Mesothelial cell of epicardium (in vitro differentiated cells): ENCODE data around the gene FOXB2. TPM values are rescaled to one million over a fixed set of nuclear protein-coding genes. Genes with fewer than 3 reads are reported as not detected.

Source experiments
- DNase-seq, 2 experiments: peaks; one replicate each; pipeline ENCODE4 v3.0.0; 2021; ENCODE audit warnings: low spot score in 2 of 2; ENCODE audit not compliant: unreplicated experiment in 2 of 2
- H3K27ac Mint-ChIP-seq: 2 replicates; pipeline ENCODE4 v1.8.0; 2021; ENCODE audit warnings: mixed read lengths
- H3K27me3 Mint-ChIP-seq: 2 replicates; pipeline ENCODE4 v1.8.0; 2021; ENCODE audit warnings: low read depth, mixed read lengths
- H3K36me3 Mint-ChIP-seq: 2 replicates; pipeline ENCODE4 v1.8.0; 2021; ENCODE audit warnings: mixed read lengths
- H3K4me1 Mint-ChIP-seq: 2 replicates; pipeline ENCODE4 v1.8.0; 2021; ENCODE audit warnings: mixed read lengths
- H3K4me3 Mint-ChIP-seq: 2 replicates; pipeline ENCODE4 v1.8.0; 2021; ENCODE audit warnings: mild to moderate bottlenecking, moderate library complexity, mixed read lengths
- H3K9me3 Mint-ChIP-seq: 2 replicates; pipeline ENCODE4 v1.8.0; 2021; ENCODE audit warnings: mixed read lengths
- total RNA-seq: library from RNA; stranded (reverse); gene quantifications from 3 replicates; pipeline ENCODE4 v1.2.1, GENCODE V29; 2021
- TF ChIP-seq, protein P1 (sequence below): fragments of 200-600 bp; sonication (generic); IDR thresholded peaks from one replicate; pipeline ENCODE4 v1.5.0; 2021; ENCODE audit warnings: antibody characterized with exemption; ENCODE audit not compliant: unreplicated experiment

FOXB2 gene
- total RNA-seq, 1 donor from 2014 or later, result not detected

DNA sequence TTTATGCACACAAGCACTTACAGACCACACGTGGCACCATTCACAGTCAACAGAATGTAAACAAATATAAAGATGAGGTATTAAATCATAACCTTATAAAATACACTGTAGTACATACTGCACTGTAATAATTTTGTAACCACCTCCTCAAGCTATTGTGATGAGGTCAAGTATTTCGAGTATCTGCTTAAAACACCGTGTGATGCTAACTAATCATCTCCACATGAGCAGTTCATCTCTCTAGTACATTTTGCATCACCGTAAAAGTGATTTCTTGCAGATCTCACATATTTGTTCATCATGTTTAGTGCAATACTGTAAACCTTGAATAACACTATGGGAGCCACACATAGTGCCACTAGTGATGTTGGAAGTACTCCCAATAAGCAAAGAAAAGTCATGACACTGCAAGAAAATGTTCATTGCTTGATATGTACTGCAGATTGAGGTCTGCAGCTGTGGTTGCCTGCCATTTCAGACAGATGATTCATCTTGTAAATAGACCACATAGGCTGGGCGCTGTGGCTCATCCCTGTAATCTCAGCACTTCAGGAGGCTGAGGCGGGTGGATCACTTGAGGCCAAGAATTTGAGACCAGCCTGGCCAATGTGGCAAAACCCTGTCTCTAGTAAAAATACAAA is 44.3 kb downstream of the FOXB2 start:
- Mint-ChIP-seq H3K9me3 (peaks cover 23% of the 10 kb centered on the region), H3K4me1 (no peaks in the 10 kb centered on the region), H3K36me3 (no peaks in the 10 kb centered on the region), H3K4me3 (no peak overlapping the region), H3K27me3 (peaks cover 7% of the 10 kb centered on the region), H3K27ac (no peak overlapping the region)
- TF ChIP-seq, protein P1, sequence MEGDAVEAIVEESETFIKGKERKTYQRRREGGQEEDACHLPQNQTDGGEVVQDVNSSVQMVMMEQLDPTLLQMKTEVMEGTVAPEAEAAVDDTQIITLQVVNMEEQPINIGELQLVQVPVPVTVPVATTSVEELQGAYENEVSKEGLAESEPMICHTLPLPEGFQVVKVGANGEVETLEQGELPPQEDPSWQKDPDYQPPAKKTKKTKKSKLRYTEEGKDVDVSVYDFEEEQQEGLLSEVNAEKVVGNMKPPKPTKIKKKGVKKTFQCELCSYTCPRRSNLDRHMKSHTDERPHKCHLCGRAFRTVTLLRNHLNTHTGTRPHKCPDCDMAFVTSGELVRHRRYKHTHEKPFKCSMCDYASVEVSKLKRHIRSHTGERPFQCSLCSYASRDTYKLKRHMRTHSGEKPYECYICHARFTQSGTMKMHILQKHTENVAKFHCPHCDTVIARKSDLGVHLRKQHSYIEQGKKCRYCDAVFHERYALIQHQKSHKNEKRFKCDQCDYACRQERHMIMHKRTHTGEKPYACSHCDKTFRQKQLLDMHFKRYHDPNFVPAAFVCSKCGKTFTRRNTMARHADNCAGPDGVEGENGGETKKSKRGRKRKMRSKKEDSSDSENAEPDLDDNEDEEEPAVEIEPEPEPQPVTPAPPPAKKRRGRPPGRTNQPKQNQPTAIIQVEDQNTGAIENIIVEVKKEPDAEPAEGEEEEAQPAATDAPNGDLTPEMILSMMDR, result no peak
- DNase-seq, result no peak

DNA sequence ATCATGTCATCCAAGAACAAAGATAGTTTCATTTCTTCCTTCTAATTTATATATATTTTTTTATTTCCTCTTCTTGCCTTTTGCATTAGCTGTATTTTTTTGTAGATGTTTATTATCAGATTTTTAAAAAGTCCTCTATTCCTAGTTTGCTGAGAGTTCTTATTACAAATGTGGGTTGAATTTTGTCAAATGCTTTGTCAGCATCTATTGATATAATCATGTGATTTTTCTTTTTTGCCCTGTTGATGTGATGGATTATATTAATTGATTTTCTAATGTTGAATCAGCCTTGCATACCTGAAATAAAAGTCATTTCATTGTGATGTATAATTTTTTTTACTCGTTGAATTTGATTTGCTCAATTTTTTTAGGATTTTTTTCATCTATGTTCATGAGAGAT is 46.9 kb downstream of the FOXB2 start:
- H3K9me3 Mint-ChIP-seq, result peaks cover 21% of the 10 kb centered on the region
- TF ChIP-seq, protein P1, result no peak
- H3K36me3 Mint-ChIP-seq, result no peaks in the 10 kb centered on the region
- peaks cover 6% of the 10 kb centered on the region for H3K27me3 Mint-ChIP-seq
- H3K27ac Mint-ChIP-seq, result no peak overlapping the region
- no peak for DNase-seq
- H3K4me3 Mint-ChIP-seq, result no peak overlapping the region
- H3K4me1 Mint-ChIP-seq, result no peaks in the 10 kb centered on the region

Other genes with a start within 250 kb of the FOXB2 start
- 3.1 to 3.5 TPM (median 3.4 TPM) in 3 replicates for gene PRUNE2, start 113.5 kb upstream of the FOXB2 start, total RNA-seq
- 38.7 to 44.2 TPM (median 42.1 TPM) in 3 replicates for gene VPS13A, start 157.9 kb downstream of the FOXB2 start, total RNA-seq